Breast epithelium (tissue), 3 donors: Measurements from ENCODE around the gene ALK.

ENCODE experiments used
- POLR2A ChIP-seq: fragments of 450-650 bp; IDR thresholded peaks from one replicate; pipeline ENCODE4 v1.6.1; 2016; ENCODE audit warnings: antibody characterized with exemption, mild to moderate bottlenecking, moderate library complexity
- POLR2AphosphoS5 ChIP-seq, 3 donors: sonication (generic); formaldehyde crosslinking; IDR thresholded peaks; one replicate each; pipeline ENCODE4 v1.6.1; 2017; ENCODE audit warnings: antibody characterized with exemption in 3 of 3
- TF ChIP-seq, protein P1 (sequence below), 3 donors: fragments of 450-650 bp; IDR thresholded peaks; one replicate each; pipeline ENCODE4 v1.5.1; 2016 to 2017; ENCODE audit warnings: antibody characterized with exemption in 3 of 3, mild to moderate bottlenecking in 3 of 3, moderate library complexity in 3 of 3

- TF ChIP-seq POLR2A (no peak), POLR2AphosphoS5 (IDR thresholded peaks at IDR 0.05) (no peak)
- TF ChIP-seq, protein P1, sequence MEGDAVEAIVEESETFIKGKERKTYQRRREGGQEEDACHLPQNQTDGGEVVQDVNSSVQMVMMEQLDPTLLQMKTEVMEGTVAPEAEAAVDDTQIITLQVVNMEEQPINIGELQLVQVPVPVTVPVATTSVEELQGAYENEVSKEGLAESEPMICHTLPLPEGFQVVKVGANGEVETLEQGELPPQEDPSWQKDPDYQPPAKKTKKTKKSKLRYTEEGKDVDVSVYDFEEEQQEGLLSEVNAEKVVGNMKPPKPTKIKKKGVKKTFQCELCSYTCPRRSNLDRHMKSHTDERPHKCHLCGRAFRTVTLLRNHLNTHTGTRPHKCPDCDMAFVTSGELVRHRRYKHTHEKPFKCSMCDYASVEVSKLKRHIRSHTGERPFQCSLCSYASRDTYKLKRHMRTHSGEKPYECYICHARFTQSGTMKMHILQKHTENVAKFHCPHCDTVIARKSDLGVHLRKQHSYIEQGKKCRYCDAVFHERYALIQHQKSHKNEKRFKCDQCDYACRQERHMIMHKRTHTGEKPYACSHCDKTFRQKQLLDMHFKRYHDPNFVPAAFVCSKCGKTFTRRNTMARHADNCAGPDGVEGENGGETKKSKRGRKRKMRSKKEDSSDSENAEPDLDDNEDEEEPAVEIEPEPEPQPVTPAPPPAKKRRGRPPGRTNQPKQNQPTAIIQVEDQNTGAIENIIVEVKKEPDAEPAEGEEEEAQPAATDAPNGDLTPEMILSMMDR (IDR thresholded peaks at IDR 0.05): no peak
Measured at GRCh38 chr2:29509878-29510277, 411.5 kb downstream of the ALK start.
